HG03342 (cell line): ENCODE results near the gene TRIM54.
"Not testable (repeated sequence)": the region's sequence is repeated elsewhere in the genome, so short reads cannot be mapped to it uniquely, and the experiment has no call there.

ENCODE experiments used
- ATAC-seq: cut with Tn5 transposase; IDR thresholded peaks from one replicate; pipeline ENCODE4 v1.9.1; 2021; ENCODE audit warnings: mild to moderate bottlenecking, moderate library complexity; ENCODE audit not compliant: unreplicated experiment

The TRIM54 gene

DNA sequence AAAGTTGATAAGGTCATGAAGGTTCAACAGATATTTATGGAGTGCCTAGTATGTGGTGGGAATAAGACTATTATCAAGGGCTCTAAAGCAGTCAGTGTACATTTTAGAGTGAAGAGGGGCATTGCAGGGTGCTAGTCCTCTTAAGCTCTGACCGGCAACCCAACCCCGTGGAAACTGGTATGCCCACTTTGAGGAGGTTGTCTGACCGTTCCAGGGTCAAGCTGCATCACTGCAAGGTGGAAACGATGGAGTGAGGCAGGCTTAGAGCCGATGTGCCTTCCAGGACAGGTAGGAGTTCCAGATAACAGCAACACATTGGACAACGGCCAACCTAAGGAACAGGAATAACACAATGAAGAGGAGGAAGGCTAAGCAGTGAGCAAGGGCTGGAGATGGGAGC, 27.4 kb downstream of the TRIM54 start:
- ATAC-seq = no peak

DNA sequence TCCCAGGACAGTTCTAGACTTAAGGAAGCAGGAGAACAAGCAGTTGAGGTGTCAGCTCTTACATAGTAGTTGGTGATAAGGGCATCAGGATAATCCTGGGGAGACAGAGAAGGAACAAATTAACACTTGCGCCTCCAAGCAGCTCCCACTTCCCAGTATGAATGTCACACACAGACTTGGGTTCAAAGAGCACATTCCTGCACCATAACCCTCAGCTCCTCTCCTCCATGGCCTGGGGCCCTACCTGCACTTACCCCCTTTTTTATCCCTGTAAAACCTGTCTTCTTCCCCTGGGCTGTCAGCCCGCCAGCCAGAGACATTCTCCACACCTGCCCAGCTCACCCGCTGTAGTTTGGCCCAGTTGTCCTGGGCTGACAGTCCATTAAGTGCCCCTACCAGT, 29.9 kb downstream of the TRIM54 start:
- no peak for ATAC-seq

GRCh38 chr2:27313882-27314645, 31.8 kb downstream of the TRIM54 start:
- no peak for ATAC-seq

GRCh38 chr2:27314709-27315108, 32.5 kb downstream of the TRIM54 start:
- no peak for ATAC-seq

DNA sequence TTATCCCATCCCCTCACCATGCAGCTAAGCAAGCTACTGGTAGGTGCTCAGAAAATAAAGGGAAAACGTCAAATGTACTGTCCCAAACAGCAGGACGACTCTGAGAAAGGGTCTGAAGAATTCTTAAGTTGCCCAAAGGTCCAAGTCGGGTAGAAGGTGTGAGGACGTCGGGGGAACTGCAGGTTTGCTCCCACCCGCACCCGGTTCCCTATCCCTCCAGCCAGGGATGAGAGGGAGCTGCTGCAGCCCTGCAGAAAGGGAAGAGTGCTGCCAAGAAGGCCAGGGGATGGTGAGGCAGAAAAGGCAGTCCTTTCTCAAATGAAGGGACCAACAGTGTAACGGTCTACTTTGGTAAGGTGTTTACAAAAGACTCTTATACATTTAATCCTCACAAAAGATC, 32.9 kb downstream of the TRIM54 start:
- ATAC-seq = no peak

- ATAC-seq = no peak
Observed at GRCh38 chr2:27316655-27317412, 34.6 kb downstream of the TRIM54 start.

GRCh38 chr2:27319839-27320238, 37.6 kb downstream of the TRIM54 start:
- not testable (repeated sequence) for ATAC-seq

GRCh38 chr2:27320958-27321543, 38.8 kb downstream of the TRIM54 start:
- no peak for ATAC-seq

DNA sequence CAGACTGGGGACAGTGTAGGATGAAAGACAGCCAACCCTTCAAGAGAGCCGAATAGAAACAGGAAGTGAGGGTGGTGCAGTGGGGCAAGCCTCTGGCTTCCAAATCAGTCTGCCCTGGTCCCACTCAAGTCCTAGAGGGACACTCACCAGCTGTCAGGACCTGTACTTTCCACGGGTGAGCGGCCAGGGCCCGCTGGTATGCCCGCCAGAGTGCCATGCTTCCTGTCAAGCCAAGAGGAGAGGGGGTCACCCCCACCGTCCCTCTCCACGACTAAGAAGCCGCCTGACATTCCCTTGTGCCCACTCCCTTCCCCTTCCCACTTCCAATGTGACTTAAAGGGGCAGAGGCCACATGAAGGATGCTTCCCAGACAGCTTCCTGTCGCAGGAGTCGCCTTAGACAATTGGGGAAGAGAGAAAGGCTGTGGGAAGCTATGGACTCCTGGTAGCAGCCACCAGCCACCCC, 40.1 kb downstream of the TRIM54 start:
- ATAC-seq = no peak

DNA sequence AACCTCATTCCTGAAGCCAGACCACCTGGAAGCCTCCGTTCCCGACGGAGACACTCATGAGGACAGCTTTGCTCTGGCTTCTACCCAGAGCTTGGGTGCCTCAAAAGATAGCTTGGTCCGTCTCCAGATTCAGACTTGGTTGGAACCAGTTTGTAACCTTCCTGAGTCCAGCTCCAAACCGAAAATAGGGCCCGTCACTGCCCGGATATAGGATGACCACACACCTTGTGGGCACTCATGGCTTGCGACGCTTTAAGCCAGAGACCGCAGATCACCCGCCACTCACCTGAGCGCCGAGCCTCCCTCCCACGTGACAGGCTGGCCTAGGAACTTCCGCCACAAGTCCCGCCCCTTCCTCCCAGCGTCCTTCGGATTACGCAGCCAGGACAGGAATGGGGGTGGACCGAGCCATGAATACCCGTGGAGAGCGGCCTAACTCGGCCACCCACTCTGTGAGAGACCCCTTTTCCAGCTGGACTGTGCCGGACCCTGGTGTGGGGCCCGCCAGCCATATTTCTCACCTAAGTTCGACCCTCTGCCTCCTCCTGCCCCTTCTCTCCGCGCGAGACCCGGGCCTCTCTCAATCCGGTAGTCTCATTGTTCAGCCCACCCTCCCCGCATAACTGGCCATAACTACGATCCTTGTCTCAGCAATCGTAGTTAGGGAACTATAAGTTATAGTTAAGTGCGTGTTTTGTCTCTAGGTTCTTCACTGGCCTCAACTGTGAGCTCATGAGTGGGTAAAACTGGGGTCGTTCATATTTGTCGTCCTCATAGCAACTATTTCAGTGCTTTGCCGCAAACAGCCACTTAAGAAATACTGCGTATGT, 40.8 kb downstream of the TRIM54 start, which contains the start of gene MPV17:
TSS of gene MPV17 (minus strand) at position 332 of the 830 bp plus-strand sequence. CDS start 580 bp downstream, outside the sequence.
- peak; percentile 91 for ATAC-seq

GRCh38 chr2:27323596-27324285, 41.5 kb downstream of the TRIM54 start:
- ATAC-seq = no peak

- no peak for ATAC-seq
Observed at GRCh38 chr2:27324720-27325119, 42.5 kb downstream of the TRIM54 start.

DNA sequence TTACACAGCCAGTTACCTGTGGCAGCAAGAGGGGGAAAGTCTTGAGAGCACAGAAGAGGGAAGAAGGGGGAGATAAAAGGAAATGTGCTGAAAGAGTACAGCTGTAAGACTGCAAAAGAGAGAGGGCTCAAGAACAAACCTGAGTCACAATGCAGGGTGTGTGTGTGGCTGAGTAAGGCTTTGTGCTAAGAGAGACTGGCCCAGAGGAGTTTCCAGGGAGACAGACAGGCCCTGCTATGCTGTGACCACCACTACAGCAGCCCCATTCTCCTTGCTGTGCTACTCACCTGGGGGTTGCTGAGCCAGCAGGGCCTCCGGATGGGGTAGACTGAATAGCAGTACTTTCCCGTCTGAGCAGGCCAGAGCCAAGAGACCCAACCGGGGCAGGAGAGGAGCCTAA, 53.1 kb downstream of the TRIM54 start:
- no peak for ATAC-seq

DNA sequence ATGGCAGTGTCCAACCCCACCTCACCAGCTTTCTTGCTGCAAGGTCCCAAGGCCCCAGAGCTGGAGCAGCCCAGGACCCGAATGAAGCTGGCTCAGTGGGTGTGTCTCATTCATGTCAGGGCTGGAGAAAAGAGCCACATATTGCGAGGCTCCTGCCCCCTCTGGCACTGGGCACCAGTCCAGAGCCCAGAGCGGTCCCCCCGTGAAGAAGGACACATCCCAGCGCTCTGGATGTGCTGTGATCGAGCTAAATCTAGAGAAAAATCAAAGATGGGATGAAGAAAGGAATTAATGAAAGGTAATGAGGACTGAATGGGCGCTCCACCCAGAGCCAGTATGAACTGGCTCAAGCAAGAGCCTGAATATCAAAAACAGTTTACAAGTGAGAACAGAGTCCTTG, 53.9 kb downstream of the TRIM54 start:
- ATAC-seq = no peak

GRCh38 chr2:27347641-27348040, 65.4 kb downstream of the TRIM54 start:
- ATAC-seq = no peak

DNA sequence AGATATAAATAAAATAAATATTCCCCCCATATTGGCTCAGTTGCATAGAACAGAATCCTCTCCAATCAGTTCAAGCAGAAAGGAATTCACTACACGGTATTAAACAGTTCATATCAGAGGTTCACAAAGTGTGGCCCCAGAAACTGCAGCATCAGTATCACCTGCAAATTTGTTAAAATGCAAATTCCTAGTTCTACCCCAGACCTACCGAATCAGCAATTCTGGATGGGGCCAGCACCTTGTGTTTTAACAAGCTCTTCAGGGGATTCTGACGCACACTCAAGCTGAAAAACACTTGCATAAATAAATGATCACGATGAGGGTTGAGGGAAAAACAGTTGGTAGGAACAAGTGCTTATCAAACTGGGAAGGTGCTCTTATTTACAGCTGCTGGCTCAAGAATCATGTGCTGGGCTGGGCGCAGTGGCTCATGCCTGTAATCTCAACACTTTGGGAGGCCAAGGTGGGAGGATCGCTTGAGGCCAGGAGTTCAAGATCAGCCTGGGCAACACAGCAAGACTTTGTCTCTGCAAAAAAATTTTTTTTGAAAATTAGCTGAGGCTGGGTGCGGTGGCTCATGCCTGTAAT, 68.0 kb downstream of the TRIM54 start:
- ATAC-seq = no peak

DNA sequence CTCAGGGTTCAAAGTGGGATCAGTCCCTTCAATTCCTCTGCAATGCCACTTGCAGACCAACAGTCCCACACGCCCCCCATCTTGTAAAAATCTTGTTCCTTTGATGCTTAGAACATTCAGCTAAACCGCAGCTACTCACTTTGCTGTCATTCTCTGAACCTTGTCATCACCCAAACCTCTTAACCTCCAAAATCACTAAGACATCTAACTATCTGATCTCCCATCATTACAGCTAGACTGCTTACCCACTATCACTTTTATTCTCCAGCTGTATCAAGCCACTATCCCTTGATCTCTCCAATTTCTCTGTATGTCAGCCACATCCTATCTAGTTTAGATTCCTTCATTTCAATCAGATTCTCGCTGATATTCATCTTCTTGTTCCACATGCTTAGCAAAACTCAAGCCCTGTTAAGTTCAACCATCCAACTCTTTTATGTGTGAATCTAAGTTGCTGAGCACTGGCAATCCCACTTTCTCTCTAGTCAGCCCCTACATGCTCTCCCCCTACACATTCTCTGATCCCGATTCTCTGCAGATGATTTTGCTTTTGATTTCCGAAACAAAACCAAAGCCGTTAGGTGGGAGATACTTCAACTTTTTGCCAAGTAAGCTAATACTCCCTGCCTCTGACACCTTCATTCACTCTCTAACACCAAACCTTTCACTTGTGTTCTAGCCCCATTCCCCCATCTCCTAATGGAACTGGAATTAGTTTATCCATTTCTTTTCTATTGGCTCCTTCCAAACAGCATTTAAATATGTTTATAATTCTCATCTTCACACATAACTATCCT, 69.8 kb downstream of the TRIM54 start:
- no peak for ATAC-seq

GRCh38 chr2:27353386-27353761, 71.1 kb downstream of the TRIM54 start:
- not testable (repeated sequence) for ATAC-seq
